ENCODE data around the gene SURF6. TPM values are rescaled to one million over a fixed set of nuclear protein-coding genes. Genes with fewer than 3 reads are reported as not detected.
A peak's percentile ranks its signal among the peaks of the same experiment; 100 is the strongest.
"Not testable (repeated sequence)": the region's sequence is repeated elsewhere in the genome, so short reads cannot be mapped to it uniquely, and the experiment has no call there.

SURF6 gene
- total RNA-seq, 1 experiment from 2014 or later, result 5.6 TPM

- Histone ChIP-seq H3K4me2 (ENCODE audit: low read depth, low read length, poor library complexity, severe bottlenecking) (no peak overlapping the region), H3K9me3 (ENCODE audit: low read length) (no peaks in the 10 kb centered on the region)
Measured at GRCh38 chr9:133341369-133342068, 5.5 kb upstream of the SURF6 start.

DNA sequence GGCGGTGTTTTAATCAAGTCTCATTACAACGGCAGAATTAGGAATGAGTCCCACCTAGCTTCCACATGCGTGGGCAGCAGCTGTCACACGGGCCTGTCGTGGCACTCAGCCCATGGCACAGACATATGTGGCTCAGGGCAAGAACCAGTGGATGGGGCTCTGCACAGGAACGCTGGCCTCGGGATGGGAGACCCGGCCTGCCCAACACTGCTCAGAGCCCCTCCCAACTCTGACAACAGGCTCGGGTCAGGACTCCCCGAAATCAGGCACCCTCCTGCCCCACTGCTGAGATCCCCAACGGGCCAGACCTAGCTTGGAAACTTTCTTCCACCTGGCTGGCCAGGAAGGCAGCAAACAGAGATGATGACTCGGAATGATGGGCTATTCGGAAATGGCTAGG is 4.9 kb upstream of the SURF6 start:
- Histone ChIP-seq H2AFZ (ENCODE audit: low read length) (no peak overlapping the region), H4K20me1 (ENCODE audit: insufficient read depth, low read depth, low read length) (peaks cover 6% of the 10 kb centered on the region; the same call in 1 of the 2 replicates), H3K4me2 (ENCODE audit: low read depth, low read length, poor library complexity, severe bottlenecking) (no peak overlapping the region), H3K36me3 (ENCODE audit: insufficient read depth, low read length) (peaks cover 9% of the 10 kb centered on the region; the same call in 1 of the 2 replicates), H3K9me2 (replicated peaks; ENCODE audit: insufficient read depth, low read length) (no peaks in the 10 kb centered on the region), H3K4me3 (ENCODE audit: low read length) (no peak overlapping the region), H3K4me1 (ENCODE audit: low read length) (peaks cover 5% of the 10 kb centered on the region), H3K79me2 (ENCODE audit: low read length) (peaks cover 8% of the 10 kb centered on the region), H3K27ac (ENCODE audit: low read length) (no peak overlapping the region), H3K9me3 (ENCODE audit: low read length) (no peaks in the 10 kb centered on the region), H3K27me3 (ENCODE audit: low read length) (no peaks in the 10 kb centered on the region), H3K9ac (ENCODE audit: low read length) (no peak overlapping the region)
- no peak for DNase-seq

More at GRCh38 chr9:133341369-133342068, 5.5 kb upstream of the SURF6 start:
- H3K9ac ChIP-seq (ENCODE audit: low read length), result no peak overlapping the region
- H4K20me1 ChIP-seq (ENCODE audit: insufficient read depth, low read depth, low read length), result peaks cover 6% of the 10 kb centered on the region; the same call in 1 of the 2 replicates
- H3K27me3 ChIP-seq (ENCODE audit: low read length), result no peaks in the 10 kb centered on the region
- no peak for DNase-seq
- peaks cover 14% of the 10 kb centered on the region for H3K79me2 ChIP-seq (ENCODE audit: low read length)
- H3K36me3 ChIP-seq (ENCODE audit: insufficient read depth, low read length), result peaks cover 9% of the 10 kb centered on the region; the same call in 1 of the 2 replicates
- no peaks in the 10 kb centered on the region for H3K9me2 ChIP-seq (replicated peaks; ENCODE audit: insufficient read depth, low read length)
- no peak overlapping the region for H3K4me3 ChIP-seq (ENCODE audit: low read length)
- H2AFZ ChIP-seq (ENCODE audit: low read length), result no peak overlapping the region
- no peak overlapping the region for H3K27ac ChIP-seq (ENCODE audit: low read length)
- H3K4me1 ChIP-seq (ENCODE audit: low read length), result peaks cover 5% of the 10 kb centered on the region

GRCh38 chr9:133340256-133340655 is 4.3 kb upstream of the SURF6 start:
- peaks cover 5% of the 10 kb centered on the region for H3K4me1 ChIP-seq (ENCODE audit: low read length)
- no peak overlapping the region for H3K27ac ChIP-seq (ENCODE audit: low read length)
- no peak for DNase-seq
- no peak overlapping the region for H3K9ac ChIP-seq (ENCODE audit: low read length)
- peaks cover 9% of the 10 kb centered on the region; the same call in 1 of the 2 replicates for H3K36me3 ChIP-seq (ENCODE audit: insufficient read depth, low read length)
- no peak overlapping the region for H2AFZ ChIP-seq (ENCODE audit: low read length)
- no peaks in the 10 kb centered on the region for H3K9me3 ChIP-seq (ENCODE audit: low read length)
- H3K4me2 ChIP-seq (ENCODE audit: low read depth, low read length, poor library complexity, severe bottlenecking), result no peak overlapping the region
- peaks cover 8% of the 10 kb centered on the region for H3K79me2 ChIP-seq (ENCODE audit: low read length)
- no peaks in the 10 kb centered on the region for H3K27me3 ChIP-seq (ENCODE audit: low read length)
- no peak overlapping the region for H3K4me3 ChIP-seq (ENCODE audit: low read length)
- no peaks in the 10 kb centered on the region for H3K9me2 ChIP-seq (replicated peaks; ENCODE audit: insufficient read depth, low read length)
- peaks cover 1% of the 10 kb centered on the region; the same call in 1 of the 2 replicates for H4K20me1 ChIP-seq (ENCODE audit: insufficient read depth, low read depth, low read length)

- Histone ChIP-seq H3K9me3 (ENCODE audit: low read length) (no peaks in the 10 kb centered on the region), H3K27ac (ENCODE audit: low read length) (no peak overlapping the region), H3K4me3 (ENCODE audit: low read length) (no peak overlapping the region), H3K9me2 (replicated peaks; ENCODE audit: insufficient read depth, low read length) (no peaks in the 10 kb centered on the region), H3K9ac (ENCODE audit: low read length) (no peak overlapping the region), H3K27me3 (ENCODE audit: low read length) (no peaks in the 10 kb centered on the region), H4K20me1 (ENCODE audit: insufficient read depth, low read depth, low read length) (no peaks in the 10 kb centered on the region), H3K36me3 (ENCODE audit: insufficient read depth, low read length) (peaks cover 11% of the 10 kb centered on the region; the same call in 1 of the 2 replicates), H3K79me2 (ENCODE audit: low read length) (peaks cover 13% of the 10 kb centered on the region), H3K4me2 (ENCODE audit: low read depth, low read length, poor library complexity, severe bottlenecking) (no peak overlapping the region), H3K4me1 (ENCODE audit: low read length) (peaks cover 11% of the 10 kb centered on the region), H2AFZ (ENCODE audit: low read length) (no peak overlapping the region)
- no peak for DNase-seq
Measured at GRCh38 chr9:133339641-133340040, 3.7 kb upstream of the SURF6 start.

- DNase-seq; H3K9me2 ChIP-seq (replicated peaks; ENCODE audit: insufficient read depth, low read length); H2AFZ ChIP-seq (ENCODE audit: low read length); H3K9me3 ChIP-seq (ENCODE audit: low read length); H3K27me3 ChIP-seq (ENCODE audit: low read length): not testable (repeated sequence)
- Histone ChIP-seq H3K79me2 (ENCODE audit: low read length) (peaks cover 21% of the 10 kb centered on the region), H3K4me2 (ENCODE audit: low read depth, low read length, poor library complexity, severe bottlenecking) (peak overlapping the region; percentile 78), H4K20me1 (ENCODE audit: insufficient read depth, low read depth, low read length) (peaks cover 21% of the 10 kb centered on the region), H3K4me3 (ENCODE audit: low read length) (peak overlapping the region; percentile 79), H3K27ac (ENCODE audit: low read length) (peak overlapping the region; percentile 47; the same call in 1 of the 2 replicates), H3K9ac (ENCODE audit: low read length) (peak overlapping the region; percentile 83), H3K36me3 (ENCODE audit: insufficient read depth, low read length) (peaks cover 21% of the 10 kb centered on the region; the same call in 1 of the 2 replicates), H3K4me1 (ENCODE audit: low read length) (peaks cover 14% of the 10 kb centered on the region)
Measured at GRCh38 chr9:133334888-133335287, 1.1 kb downstream of the SURF6 start.

- Histone ChIP-seq H3K4me2 (ENCODE audit: low read depth, low read length, poor library complexity, severe bottlenecking) (peak overlapping the region; percentile 78), H3K9me2 (replicated peaks; ENCODE audit: insufficient read depth, low read length) (no peaks in the 10 kb centered on the region), H3K4me3 (ENCODE audit: low read length) (no peak overlapping the region), H3K27ac (ENCODE audit: low read length) (no peak overlapping the region), H3K27me3 (ENCODE audit: low read length) (no peaks in the 10 kb centered on the region), H3K36me3 (ENCODE audit: insufficient read depth, low read length) (peaks cover 21% of the 10 kb centered on the region; the same call in 1 of the 2 replicates), H4K20me1 (ENCODE audit: insufficient read depth, low read depth, low read length) (peaks cover 21% of the 10 kb centered on the region), H3K79me2 (ENCODE audit: low read length) (peaks cover 21% of the 10 kb centered on the region), H3K9me3 (ENCODE audit: low read length) (no peaks in the 10 kb centered on the region), H3K9ac (ENCODE audit: low read length) (peak overlapping the region; percentile 83; the same call in 1 of the 2 replicates), H2AFZ (ENCODE audit: low read length) (no peak overlapping the region), H3K4me1 (ENCODE audit: low read length) (peaks cover 14% of the 10 kb centered on the region)
- DNase-seq, result no peak
Measured at GRCh38 chr9:133334161-133334560, 1.8 kb downstream of the SURF6 start.

DNA sequence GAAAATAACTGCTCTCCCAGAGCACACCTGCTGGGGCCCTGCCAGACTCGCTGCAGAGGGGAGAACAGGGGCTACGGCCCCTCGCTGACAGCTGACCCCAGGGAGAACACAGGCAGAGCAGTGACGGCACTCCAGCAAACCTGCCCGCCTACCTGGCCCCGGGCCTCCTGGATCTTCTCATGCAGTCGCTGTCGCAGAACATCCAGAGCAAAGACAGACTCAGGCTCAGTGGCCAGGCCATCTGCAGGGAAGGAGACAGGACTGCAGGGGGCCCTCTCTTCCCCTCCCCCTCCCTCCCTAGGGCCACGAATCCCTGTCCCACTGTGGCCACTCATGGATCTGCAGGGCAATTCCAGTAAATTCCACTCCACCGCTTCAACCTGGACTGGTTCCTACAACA is 2.4 kb downstream of the SURF6 start:
- DNase-seq, result no peak
- peaks cover 21% of the 10 kb centered on the region for H3K79me2 ChIP-seq (ENCODE audit: low read length)
- H3K27me3 ChIP-seq (ENCODE audit: low read length), result no peaks in the 10 kb centered on the region
- no peaks in the 10 kb centered on the region for H3K9me2 ChIP-seq (replicated peaks; ENCODE audit: insufficient read depth, low read length)
- H3K9me3 ChIP-seq (ENCODE audit: low read length), result no peaks in the 10 kb centered on the region
- no peak overlapping the region for H3K27ac ChIP-seq (ENCODE audit: low read length)
- H3K9ac ChIP-seq (ENCODE audit: low read length), result no peak overlapping the region
- no peak overlapping the region for H3K4me2 ChIP-seq (ENCODE audit: low read depth, low read length, poor library complexity, severe bottlenecking)
- H4K20me1 ChIP-seq (ENCODE audit: insufficient read depth, low read depth, low read length), result peaks cover 21% of the 10 kb centered on the region
- peaks cover 21% of the 10 kb centered on the region; the same call in 1 of the 2 replicates for H3K36me3 ChIP-seq (ENCODE audit: insufficient read depth, low read length)
- no peak overlapping the region for H2AFZ ChIP-seq (ENCODE audit: low read length)
- H3K4me3 ChIP-seq (ENCODE audit: low read length), result no peak overlapping the region
- peaks cover 14% of the 10 kb centered on the region for H3K4me1 ChIP-seq (ENCODE audit: low read length)

DNA sequence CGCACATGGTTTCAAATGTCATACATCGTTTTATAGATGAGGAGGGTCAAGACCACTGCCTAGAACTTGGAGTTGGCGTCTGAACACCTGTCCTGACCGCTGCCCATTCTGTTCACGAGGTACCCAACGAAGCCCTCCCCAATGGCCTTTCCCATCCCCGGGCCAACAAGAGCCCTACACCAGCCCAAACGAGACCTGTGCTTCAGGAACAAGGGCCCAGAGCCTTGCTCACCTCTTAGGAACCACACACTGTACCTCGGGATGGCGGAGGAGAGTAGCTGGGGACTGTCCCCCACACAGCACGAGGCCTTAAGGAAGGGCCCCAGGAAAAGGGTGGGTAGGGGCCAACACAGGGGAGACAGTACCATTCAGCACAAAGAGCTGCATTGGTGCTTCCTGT is 3.0 kb downstream of the SURF6 start:
- Histone ChIP-seq H3K9ac (ENCODE audit: low read length) (no peak overlapping the region), H3K79me2 (ENCODE audit: low read length) (peaks cover 21% of the 10 kb centered on the region), H2AFZ (ENCODE audit: low read length) (no peak overlapping the region), H3K27me3 (ENCODE audit: low read length) (no peaks in the 10 kb centered on the region), H4K20me1 (ENCODE audit: insufficient read depth, low read depth, low read length) (peaks cover 25% of the 10 kb centered on the region), H3K4me1 (ENCODE audit: low read length) (peaks cover 14% of the 10 kb centered on the region), H3K9me3 (ENCODE audit: low read length) (no peaks in the 10 kb centered on the region), H3K36me3 (ENCODE audit: insufficient read depth, low read length) (peaks cover 21% of the 10 kb centered on the region; the same call in 1 of the 2 replicates), H3K27ac (ENCODE audit: low read length) (no peak overlapping the region), H3K9me2 (replicated peaks; ENCODE audit: insufficient read depth, low read length) (no peaks in the 10 kb centered on the region), H3K4me3 (ENCODE audit: low read length) (no peak overlapping the region), H3K4me2 (ENCODE audit: low read depth, low read length, poor library complexity, severe bottlenecking) (no peak overlapping the region)
- no peak for DNase-seq
